Activated CD4-positive, alpha-beta T cell treated with anti-CD3 and anti-CD28 coated beads, Interleukin-2, amount 10 ng/mL, durations not matched to agents 7 days and 5 days (primary cell): ENCODE results near the gene KRT83. TPM values are rescaled to one million over a fixed set of nuclear protein-coding genes. Genes with fewer than 3 reads are reported as not detected.

Experiments used
- CTCF ChIA-PET: fragments of 350-600 bp; sonication (Branson Sonifier 250); formaldehyde crosslinking; loops from one replicate; lab custom pipeline; 2021; ENCODE audit warnings: antibody characterized with exemption; lab: Charles Lee
- POLR2A ChIA-PET: fragments of 350-600 bp; sonication (Branson Sonifier 250); formaldehyde crosslinking; loops from one replicate; lab custom pipeline; 2021; ENCODE audit warnings: antibody characterized with exemption; lab: Charles Lee
- DNase-seq: peaks from one replicate; pipeline ENCODE4 v3.0.0-alpha.2; 2020
- H3K27ac Mint-ChIP-seq: one replicate; pipeline ENCODE4 v1.8.0; 2021; ENCODE audit warnings: mild to moderate bottlenecking, moderate library complexity, mixed read lengths
- H3K27me3 Mint-ChIP-seq: one replicate; pipeline ENCODE4 v1.8.0; 2021; ENCODE audit warnings: mixed read lengths
- H3K36me3 Mint-ChIP-seq: one replicate; pipeline ENCODE4 v1.8.0; 2021; ENCODE audit warnings: low read depth, mixed read lengths
- H3K4me1 Mint-ChIP-seq: one replicate; pipeline ENCODE4 v1.8.0; 2021; ENCODE audit warnings: mixed read lengths
- H3K4me3 Mint-ChIP-seq: one replicate; pipeline ENCODE4 v1.8.0; 2021; ENCODE audit warnings: mild to moderate bottlenecking, moderate library complexity, mixed read lengths
- H3K9me3 Mint-ChIP-seq: one replicate; pipeline ENCODE4 v1.8.0; 2021; ENCODE audit warnings: mixed read lengths
- total RNA-seq, 2 experiments: library from RNA; stranded (reverse); gene quantifications; one replicate each; pipeline ENCODE4 v1.2.3, GENCODE V29; 2021

The KRT83 gene
- total RNA-seq, result not detected

DNA sequence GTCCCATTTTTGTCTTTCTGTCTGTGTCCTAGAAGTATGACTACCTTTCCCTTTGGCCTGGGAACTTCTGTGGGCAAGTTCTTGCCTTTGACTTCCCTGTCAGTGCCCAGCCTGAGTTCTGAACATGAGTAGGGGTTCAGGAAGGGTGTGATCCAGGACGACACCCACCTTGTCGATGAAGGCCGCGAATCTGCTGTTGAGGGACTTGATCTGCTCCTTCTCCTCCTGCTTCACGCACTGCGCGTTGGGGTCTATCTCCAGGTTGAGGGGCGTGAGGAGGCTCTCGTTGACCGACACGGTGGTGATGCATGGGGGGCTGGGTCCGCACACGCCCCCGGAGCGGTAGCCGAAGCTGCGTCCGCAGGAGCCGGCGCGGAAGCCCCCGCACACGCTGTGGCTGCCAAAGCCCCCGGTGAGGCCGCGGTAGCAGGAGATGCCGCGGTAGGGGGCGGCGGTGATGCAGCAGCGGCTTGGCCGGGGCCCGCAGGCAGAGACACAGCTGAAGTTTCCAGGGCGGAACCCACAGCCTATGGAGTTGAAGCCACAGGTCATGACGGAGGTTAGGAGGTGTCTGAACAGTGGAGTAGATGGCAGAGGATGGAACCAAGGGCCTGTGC, at the start of gene KRT83:
Gene KRT83, minus strand, starts transcription at position 615 of the 617 bp plus-strand sequence. Its CDS starts 63 bp downstream, at position 552.
- ChIA-PET CTCF (no interaction called here), POLR2A (no interaction called here)
- Mint-ChIP-seq H3K27ac (no peak within 1 kb of the TSS), H3K4me3 (no peak within 1 kb of the TSS), H3K4me1 (no peaks in the 10 kb centered on the region), H3K36me3 (no peaks in the 10 kb centered on the region), H3K9me3 (no peaks in the 10 kb centered on the region), H3K27me3 (peaks cover 28% of the 10 kb centered on the region)
- no peak for DNase-seq

DNA sequence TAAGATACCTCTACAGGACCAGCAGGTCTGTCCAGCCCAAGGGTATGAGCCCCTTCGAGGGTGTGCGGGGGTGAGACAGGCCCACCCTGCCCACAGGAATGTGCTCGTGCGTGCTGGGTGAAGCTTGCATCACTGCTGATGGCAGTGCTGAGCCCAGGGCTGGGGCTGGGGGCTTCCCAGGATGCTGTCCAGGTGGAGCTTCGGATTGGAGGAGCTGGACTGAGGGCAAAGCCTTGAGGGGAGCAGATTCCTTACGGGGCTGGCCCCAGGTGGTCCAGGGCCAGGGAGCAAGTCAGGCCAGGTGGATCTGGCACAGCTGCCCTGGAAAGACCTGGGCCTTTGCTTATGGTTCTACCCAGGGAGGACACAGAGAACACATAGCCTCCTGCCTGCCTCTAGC, 48.6 kb upstream of the KRT83 start:
- Mint-ChIP-seq H3K9me3 (no peaks in the 10 kb centered on the region), H3K36me3 (no peaks in the 10 kb centered on the region), H3K27ac (no peak overlapping the region), H3K4me3 (no peak overlapping the region), H3K27me3 (peaks cover 13% of the 10 kb centered on the region), H3K4me1 (no peaks in the 10 kb centered on the region)
- ChIA-PET POLR2A (no interaction called here), CTCF (interaction anchor here (0.7 to 1.3 kb wide), 2 partner anchors 14 to 213 kb away, joined by 3 to 4 read pairs; no protein-coding TSS in a partner anchor)
- no peak for DNase-seq

DNA sequence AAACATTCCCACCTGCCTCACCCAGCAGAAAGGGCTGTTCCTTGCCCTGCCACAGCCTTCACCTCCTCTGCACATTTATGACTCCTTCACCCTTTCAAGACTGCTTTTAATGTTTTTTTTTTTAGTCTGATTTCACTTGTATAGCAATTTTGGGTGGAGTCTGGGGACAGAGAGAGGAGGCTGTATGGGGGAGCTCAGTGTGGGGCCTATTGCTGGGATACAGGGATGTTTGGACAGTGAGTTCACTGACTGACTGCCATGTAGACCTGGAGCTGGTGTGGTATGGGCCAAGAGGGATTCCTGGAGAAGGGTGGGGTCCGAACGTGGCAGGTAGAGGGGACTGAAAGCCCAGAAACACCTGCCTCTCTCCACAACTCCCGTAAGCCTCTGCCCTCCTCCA, 48.0 kb upstream of the KRT83 start:
- no peaks in the 10 kb centered on the region for H3K4me1 Mint-ChIP-seq
- ChIA-PET POLR2A (no interaction called here), CTCF (interaction anchor here (0.7 kb wide), 2 partner anchors 15 to 900 kb away, joined by 3 to 4 read pairs; no protein-coding TSS in a partner anchor)
- DNase-seq, result no peak
- no peaks in the 10 kb centered on the region for H3K36me3 Mint-ChIP-seq
- no peaks in the 10 kb centered on the region for H3K9me3 Mint-ChIP-seq
- peaks cover 9% of the 10 kb centered on the region for H3K27me3 Mint-ChIP-seq
- no peak overlapping the region for H3K27ac Mint-ChIP-seq
- H3K4me3 Mint-ChIP-seq, result no peak overlapping the region

DNA sequence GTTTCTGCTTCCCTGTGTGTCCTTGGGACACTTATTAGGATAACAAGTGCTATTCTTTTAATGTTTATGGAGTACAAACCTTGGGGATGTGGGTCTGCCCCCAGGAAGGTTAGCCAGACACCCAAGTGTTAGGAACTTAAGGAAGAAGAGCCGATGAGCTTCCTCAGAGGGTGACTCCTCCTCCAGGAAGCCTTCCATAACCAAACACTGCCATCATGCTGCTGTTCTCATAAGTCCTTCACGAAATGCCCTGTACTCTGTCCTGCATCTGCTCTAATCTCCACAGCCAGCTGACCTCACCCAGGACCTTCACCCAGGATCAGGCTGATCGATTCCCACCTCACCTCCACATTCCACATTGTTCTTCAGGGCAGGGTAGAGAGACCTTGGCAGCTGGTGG, 47.3 kb upstream of the KRT83 start:
- Mint-ChIP-seq H3K4me1 (no peaks in the 10 kb centered on the region), H3K27me3 (peaks cover 2% of the 10 kb centered on the region), H3K4me3 (no peak overlapping the region), H3K36me3 (no peaks in the 10 kb centered on the region), H3K27ac (no peak overlapping the region), H3K9me3 (no peaks in the 10 kb centered on the region)
- no peak for DNase-seq
- ChIA-PET POLR2A (no interaction called here), CTCF (interaction anchor here (0.7 kb wide), 1 partner anchor 899 kb away, joined by 3 read pairs; no protein-coding TSS in a partner anchor)

DNA sequence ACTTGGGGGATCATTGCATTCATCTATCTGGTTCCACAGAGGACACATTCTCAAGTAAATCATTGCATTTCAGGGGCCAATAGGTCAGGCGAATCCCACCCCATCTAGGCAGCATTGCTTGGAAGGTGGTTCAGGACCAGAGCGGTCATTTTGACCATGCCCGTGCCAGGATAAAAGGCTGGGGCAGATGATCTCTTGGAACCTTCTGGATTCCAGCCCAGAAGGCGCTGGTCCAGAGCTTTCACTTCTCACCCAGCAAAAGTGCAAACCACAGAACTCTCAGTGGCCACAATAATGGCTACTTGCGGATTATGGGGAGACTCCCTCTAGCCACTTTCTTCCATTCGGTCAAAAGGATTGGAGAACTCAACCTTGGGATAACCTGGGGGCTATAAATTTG, 46.7 kb upstream of the KRT83 start:
- Mint-ChIP-seq H3K27ac (no peak overlapping the region), H3K27me3 (peaks cover 2% of the 10 kb centered on the region), H3K36me3 (no peaks in the 10 kb centered on the region), H3K9me3 (no peaks in the 10 kb centered on the region), H3K4me3 (no peak overlapping the region), H3K4me1 (no peaks in the 10 kb centered on the region)
- CTCF ChIA-PET, result interaction anchor here (1.1 kb wide), 1 partner anchor 10 kb away, joined by 3 read pairs; no protein-coding TSS in a partner anchor
- DNase-seq, result no peak
- POLR2A ChIA-PET, result no interaction called here

DNA sequence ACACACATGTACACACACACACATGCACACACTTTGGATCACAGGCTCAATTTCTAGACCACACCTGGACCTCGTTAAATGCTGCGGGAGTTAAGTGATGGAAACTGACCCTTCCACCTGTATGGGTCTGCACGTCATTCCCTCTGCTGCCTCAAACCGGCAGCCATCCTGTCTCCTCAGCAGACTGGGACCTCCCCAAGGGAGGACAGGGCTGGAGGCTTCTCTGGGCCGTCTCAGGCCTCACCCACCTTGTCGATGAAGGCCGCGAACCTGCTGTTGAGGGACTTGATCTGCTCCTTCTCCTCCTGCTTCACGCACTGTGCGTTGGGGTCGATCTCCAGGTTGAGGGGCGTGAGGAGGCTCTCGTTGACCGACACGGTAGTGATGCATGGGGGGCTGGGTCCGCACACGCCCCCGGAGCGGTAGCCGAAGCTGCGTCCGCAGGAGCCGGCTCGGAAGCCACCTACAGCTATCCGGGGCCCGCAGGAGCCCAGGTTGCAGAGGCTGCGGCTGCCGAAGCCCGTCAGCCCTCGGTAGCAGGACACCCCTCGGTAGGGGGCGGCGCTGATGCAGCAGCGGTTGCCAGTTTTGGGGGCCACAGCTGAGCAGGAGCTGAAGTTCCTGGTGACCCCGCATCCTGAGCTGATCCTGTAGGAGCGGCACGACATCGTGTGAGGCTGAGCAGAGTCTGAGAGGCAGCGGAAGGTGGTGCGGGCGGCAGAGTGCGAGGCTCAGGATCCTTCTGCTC, 45.7 kb upstream of the KRT83 start, which contains the start of gene KRT85:
Gene KRT85, minus strand, starts transcription at position 744 of the 748 bp plus-strand sequence. Its CDS starts 76 bp downstream, at position 668.
- no peaks in the 10 kb centered on the region for H3K36me3 Mint-ChIP-seq
- H3K9me3 Mint-ChIP-seq, result no peaks in the 10 kb centered on the region
- no peak within 1 kb of the TSS for H3K27ac Mint-ChIP-seq
- peaks cover 2% of the 10 kb centered on the region for H3K27me3 Mint-ChIP-seq
- H3K4me3 Mint-ChIP-seq, result no peak within 1 kb of the TSS
- CTCF ChIA-PET, result interaction anchor here (1.1 kb wide), 1 partner anchor 9 kb away, joined by 3 read pairs; no protein-coding TSS in a partner anchor
- POLR2A ChIA-PET, result no interaction called here
- H3K4me1 Mint-ChIP-seq, result no peaks in the 10 kb centered on the region
- no peak for DNase-seq

DNA sequence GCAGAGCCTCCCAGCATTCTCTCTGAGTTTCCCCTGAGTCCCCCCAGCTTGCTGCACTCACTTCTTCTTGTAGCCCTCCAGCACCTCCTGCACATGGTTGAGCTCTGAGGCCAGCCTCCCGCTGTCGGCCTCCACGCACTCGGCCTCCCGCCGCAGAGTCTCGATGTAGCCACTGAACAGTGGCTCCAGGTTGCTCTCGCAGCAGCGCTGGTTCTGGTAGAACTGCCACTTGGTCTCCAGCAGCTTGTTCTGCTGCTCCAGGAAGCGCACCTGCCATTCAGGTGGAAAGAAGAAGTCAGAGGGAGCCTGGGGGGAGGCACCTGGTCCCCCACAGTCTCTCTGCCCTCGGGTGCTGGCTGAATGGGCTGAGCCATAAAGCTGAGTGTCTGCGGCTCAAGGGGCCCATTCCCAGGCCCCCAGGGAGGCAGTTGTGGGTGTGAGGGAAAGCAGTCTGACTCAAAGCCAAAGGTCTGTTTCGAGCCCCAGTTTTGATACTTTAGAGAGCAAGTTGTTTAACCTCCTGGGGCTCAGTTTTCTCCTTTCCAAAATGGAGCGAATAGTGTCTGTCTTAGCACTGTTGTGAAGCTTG, 43.8 kb upstream of the KRT83 start:
- no peak for DNase-seq
- POLR2A ChIA-PET, result no interaction called here
- Mint-ChIP-seq H3K4me1 (no peaks in the 10 kb centered on the region), H3K9me3 (no peaks in the 10 kb centered on the region), H3K27me3 (peaks cover 2% of the 10 kb centered on the region), H3K27ac (no peak overlapping the region), H3K4me3 (no peak overlapping the region), H3K36me3 (no peaks in the 10 kb centered on the region)
- CTCF ChIA-PET, result interaction anchor here (0.6 kb wide), 1 partner anchor 43 kb away, joined by 4 read pairs; no protein-coding TSS in a partner anchor

DNA sequence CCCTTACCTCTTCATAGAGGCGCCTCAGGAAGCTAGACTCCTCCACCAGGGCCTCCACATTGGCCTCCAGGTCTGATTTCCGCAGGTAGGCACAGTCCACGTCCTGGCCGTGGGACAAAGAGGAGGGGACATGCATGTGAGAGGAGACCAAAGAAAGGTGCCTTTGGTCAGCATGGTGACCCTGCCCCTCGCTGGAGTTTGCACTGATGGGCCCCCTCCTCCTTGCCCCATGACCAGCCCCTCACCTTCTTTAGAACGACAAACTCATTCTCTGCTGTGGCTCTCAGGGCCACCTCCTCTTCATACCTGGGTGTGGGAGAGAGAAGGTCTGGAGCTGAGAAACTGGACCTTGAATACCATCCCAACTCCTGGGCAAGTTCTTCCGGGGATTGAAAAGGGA, 42.9 kb upstream of the KRT83 start:
- POLR2A ChIA-PET, result no interaction called here
- CTCF ChIA-PET, result no interaction called here

DNA sequence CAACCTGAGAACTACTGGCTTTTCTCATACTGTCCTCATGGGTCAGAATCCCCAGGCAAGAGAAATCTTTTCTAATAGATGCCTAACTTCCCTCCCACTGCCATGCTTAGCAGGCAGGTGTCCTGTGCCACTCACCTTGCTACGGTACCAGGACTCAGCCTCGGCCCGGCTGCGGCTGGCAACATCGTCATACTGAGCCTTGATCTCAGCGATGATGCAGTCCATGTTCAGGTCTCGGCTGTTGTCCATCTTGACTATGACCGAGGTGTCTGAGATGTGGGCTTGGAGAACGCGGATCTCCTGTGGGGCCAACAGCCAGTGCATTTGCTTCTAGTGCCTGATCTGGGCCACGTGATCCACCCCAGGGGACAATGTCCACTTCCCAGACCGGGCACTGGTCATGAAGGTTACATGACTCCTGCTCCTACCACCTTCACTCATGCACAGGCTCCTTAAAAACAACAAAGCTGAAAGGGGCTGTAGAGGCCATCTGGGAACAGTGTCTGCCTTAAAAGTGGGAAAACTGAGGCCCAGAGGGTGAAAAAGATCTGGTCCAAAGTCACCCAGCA, 42.0 kb upstream of the KRT83 start:
- CTCF ChIA-PET, result no interaction called here
- POLR2A ChIA-PET, result no interaction called here
- Mint-ChIP-seq H3K36me3 (no peaks in the 10 kb centered on the region), H3K4me1 (peaks cover 14% of the 10 kb centered on the region), H3K9me3 (no peaks in the 10 kb centered on the region), H3K27me3 (peaks cover 2% of the 10 kb centered on the region), H3K4me3 (no peak overlapping the region), H3K27ac (no peak overlapping the region)
- DNase-seq, result no peak

More for the DNA sequence above, 42.9 kb upstream of the KRT83 start:
- no peak overlapping the region for H3K27ac Mint-ChIP-seq
- H3K4me1 Mint-ChIP-seq, result peaks cover 6% of the 10 kb centered on the region
- DNase-seq, result no peak
- no peak overlapping the region for H3K4me3 Mint-ChIP-seq
- H3K36me3 Mint-ChIP-seq, result no peaks in the 10 kb centered on the region
- H3K27me3 Mint-ChIP-seq, result peaks cover 2% of the 10 kb centered on the region
- H3K9me3 Mint-ChIP-seq, result no peaks in the 10 kb centered on the region

DNA sequence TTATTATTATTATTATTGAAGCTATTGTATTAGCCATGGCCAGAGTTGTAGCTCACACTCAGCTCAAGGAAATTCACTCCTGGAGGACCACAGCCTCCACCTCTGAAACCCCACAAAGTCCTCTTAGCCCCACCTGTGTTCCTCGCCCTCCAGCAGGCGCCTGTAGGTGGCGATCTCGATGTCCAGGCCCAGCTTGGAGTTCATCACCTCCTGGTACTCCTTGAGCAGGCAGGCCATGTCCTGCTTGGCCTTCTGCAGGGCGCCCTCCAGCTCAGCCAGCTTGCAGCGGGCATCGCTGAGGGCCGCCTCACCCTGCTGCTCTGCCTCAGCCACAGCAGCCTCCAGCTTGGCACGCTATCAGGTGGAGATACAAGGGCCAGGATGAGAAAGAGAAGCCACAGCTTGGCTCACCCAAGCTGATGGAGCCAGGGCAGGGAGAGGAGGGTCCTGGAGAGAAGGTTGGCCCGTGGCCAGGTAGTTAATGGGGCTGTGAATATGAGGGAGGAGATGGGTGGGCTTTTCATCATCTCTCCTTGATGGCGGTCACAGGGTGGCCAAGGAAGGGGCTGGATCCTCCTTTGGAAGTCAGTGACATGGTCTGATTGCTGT, 41.0 kb upstream of the KRT83 start:
- H3K27ac Mint-ChIP-seq, result no peak overlapping the region
- H3K4me3 Mint-ChIP-seq, result no peak overlapping the region
- ChIA-PET CTCF (interaction anchor here (0.9 to 2.0 kb wide), 5 partner anchors 9 to 206 kb away, joined by 3 to 7 read pairs (median 3); no protein-coding TSS in a partner anchor), POLR2A (no interaction called here)
- no peaks in the 10 kb centered on the region for H3K9me3 Mint-ChIP-seq
- H3K27me3 Mint-ChIP-seq, result peaks cover 4% of the 10 kb centered on the region
- no peak for DNase-seq
- H3K4me1 Mint-ChIP-seq, result peaks cover 20% of the 10 kb centered on the region
- no peaks in the 10 kb centered on the region for H3K36me3 Mint-ChIP-seq

DNA sequence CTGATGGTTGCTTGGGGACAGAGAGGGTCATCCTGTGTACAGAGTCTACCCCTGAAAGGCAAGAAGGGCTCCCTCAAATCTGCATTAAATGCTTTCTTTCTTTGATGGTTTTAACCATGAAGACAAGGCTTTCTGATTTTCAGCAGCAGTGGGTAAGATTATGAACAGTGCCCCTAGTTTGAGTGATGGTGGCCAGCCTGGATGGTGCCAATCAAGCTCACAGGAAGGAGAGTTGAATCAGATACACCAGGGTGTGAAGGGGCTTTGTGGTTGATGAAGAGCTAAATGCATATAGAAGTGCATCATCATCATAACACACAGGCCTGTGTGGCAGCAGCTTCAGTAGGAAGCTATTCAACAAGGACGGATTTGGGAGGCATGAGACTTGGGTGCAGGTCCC, 40.4 kb upstream of the KRT83 start:
- Mint-ChIP-seq H3K4me1 (peaks cover 20% of the 10 kb centered on the region), H3K27ac (no peak overlapping the region), H3K36me3 (no peaks in the 10 kb centered on the region), H3K4me3 (no peak overlapping the region), H3K9me3 (no peaks in the 10 kb centered on the region), H3K27me3 (peaks cover 4% of the 10 kb centered on the region)
- ChIA-PET POLR2A (no interaction called here), CTCF (interaction anchor here (0.6 to 2.0 kb wide), 9 partner anchors 9 to 616 kb away, joined by 3 to 7 read pairs (median 3); no protein-coding TSS in a partner anchor)
- DNase-seq, result no peak

DNA sequence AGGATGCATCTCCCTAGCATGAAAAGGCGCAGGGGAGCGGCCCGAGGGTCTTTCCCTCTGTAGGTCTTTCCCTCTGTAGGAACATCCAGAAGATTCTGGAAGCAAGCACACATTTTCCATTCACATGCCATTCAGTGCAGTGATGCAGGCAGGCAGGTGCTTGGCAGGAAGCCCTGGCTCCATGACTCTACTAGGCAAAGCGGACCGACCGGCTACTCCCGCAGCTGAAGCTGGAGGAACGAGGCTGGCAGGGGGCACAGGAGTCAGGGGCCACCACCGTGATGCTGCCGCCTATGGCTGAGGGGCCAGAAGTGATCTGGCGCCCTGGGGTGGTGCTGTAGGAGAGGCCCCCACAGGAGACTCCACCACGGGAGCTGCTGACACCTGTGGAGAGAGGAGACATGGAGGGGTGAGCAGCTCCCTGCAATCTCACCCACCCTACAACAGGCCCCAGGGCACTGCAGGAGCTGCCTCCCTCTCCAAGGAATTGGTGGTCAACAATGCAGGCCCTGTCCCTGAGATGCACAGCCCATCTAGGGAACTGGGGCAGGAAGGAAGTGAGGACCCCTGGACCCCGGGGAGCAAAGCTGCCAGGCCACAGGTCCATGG, 39.6 kb upstream of the KRT83 start:
- peaks cover 2% of the 10 kb centered on the region for H3K27me3 Mint-ChIP-seq
- H3K27ac Mint-ChIP-seq, result no peak overlapping the region
- no peak overlapping the region for H3K4me3 Mint-ChIP-seq
- H3K4me1 Mint-ChIP-seq, result peaks cover 20% of the 10 kb centered on the region
- DNase-seq, result no peak
- POLR2A ChIA-PET, result no interaction called here
- H3K36me3 Mint-ChIP-seq, result no peaks in the 10 kb centered on the region
- H3K9me3 Mint-ChIP-seq, result no peaks in the 10 kb centered on the region
- CTCF ChIA-PET, result interaction anchor here (0.6 to 2.0 kb wide), 7 partner anchors 8 to 617 kb away, joined by 3 to 7 read pairs (median 3); no protein-coding TSS in a partner anchor
